Testis (tissue), 2 donors: ENCODE measurements around the gene HOXD11.

Experiments used
- POLR2A ChIP-seq: fragments of 450-650 bp; IDR thresholded peaks from one replicate; pipeline ENCODE4 v1.6.1; 2017; ENCODE audit warnings: antibody characterized with exemption, mild to moderate bottlenecking, moderate library complexity
- TF ChIP-seq, protein P1 (sequence below), 3 experiments: fragments of 450-650 bp in 2 of 3; fragments of 200-600 bp in 1 of 3; sonication (generic) in 1 of 3; IDR thresholded peaks; one replicate each; pipeline ENCODE4 v1.5.1; 2016 to 2019; ENCODE audit warnings: antibody characterized with exemption in 3 of 3, mild to moderate bottlenecking in 2 of 3, moderate library complexity in 1 of 3

DNA sequence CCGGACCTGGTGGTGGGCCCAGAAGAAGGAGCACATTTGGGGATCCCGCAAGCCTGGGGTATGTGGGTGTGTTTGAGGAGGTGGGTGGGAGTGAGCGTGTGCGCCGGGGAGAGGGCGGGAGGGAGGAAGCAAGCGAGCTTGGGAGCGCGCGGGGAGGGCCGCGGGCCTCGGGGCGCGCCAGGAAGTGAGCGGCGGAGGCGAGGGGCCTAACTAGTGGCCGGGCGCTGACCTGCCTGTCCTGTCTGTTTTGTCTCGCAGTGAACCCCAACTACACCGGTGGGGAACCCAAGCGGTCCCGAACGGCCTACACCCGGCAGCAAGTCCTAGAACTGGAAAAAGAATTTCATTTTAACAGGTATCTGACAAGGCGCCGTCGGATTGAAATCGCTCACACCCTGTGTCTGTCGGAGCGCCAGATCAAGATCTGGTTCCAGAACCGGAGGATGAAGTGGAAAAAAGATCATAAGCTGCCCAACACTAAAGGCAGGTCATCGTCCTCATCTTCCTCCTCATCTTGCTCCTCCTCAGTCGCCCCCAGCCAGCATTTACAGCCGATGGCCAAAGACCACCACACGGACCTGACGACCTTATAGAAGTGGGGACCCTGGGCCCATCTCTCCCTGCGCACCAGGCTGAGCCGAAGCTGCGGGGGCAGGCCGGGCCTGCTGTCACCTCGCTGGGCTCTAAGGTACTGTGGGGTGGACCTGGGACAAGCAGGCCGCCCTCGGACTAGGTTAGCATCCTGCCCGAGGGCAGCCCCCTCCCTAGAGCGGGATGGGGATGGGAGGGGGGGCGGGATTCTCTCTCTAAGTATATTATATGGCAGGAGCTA, 45.5 kb downstream of the HOXD11 start:
- TF ChIP-seq POLR2A = no peak
- TF ChIP-seq, protein P1, sequence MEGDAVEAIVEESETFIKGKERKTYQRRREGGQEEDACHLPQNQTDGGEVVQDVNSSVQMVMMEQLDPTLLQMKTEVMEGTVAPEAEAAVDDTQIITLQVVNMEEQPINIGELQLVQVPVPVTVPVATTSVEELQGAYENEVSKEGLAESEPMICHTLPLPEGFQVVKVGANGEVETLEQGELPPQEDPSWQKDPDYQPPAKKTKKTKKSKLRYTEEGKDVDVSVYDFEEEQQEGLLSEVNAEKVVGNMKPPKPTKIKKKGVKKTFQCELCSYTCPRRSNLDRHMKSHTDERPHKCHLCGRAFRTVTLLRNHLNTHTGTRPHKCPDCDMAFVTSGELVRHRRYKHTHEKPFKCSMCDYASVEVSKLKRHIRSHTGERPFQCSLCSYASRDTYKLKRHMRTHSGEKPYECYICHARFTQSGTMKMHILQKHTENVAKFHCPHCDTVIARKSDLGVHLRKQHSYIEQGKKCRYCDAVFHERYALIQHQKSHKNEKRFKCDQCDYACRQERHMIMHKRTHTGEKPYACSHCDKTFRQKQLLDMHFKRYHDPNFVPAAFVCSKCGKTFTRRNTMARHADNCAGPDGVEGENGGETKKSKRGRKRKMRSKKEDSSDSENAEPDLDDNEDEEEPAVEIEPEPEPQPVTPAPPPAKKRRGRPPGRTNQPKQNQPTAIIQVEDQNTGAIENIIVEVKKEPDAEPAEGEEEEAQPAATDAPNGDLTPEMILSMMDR (IDR thresholded peaks at IDR 0.05) = no peak
